GM19395 (cell line): ENCODE measurements around the gene PAPOLG.

Experiments
- ATAC-seq: cut with Tn5 transposase; IDR thresholded peaks from one replicate; pipeline ENCODE4 v1.9.1; 2021; ENCODE audit warnings: mild to moderate bottlenecking, moderate library complexity; ENCODE audit not compliant: unreplicated experiment

PAPOLG gene

GRCh38 chr2:60756097-60757087, at the start of gene PAPOLG:
Gene PAPOLG (plus strand): TSS chr2:60756268. CDS start chr2:60756479, 211 bp downstream.
- ATAC-seq = peak; percentile 97

DNA sequence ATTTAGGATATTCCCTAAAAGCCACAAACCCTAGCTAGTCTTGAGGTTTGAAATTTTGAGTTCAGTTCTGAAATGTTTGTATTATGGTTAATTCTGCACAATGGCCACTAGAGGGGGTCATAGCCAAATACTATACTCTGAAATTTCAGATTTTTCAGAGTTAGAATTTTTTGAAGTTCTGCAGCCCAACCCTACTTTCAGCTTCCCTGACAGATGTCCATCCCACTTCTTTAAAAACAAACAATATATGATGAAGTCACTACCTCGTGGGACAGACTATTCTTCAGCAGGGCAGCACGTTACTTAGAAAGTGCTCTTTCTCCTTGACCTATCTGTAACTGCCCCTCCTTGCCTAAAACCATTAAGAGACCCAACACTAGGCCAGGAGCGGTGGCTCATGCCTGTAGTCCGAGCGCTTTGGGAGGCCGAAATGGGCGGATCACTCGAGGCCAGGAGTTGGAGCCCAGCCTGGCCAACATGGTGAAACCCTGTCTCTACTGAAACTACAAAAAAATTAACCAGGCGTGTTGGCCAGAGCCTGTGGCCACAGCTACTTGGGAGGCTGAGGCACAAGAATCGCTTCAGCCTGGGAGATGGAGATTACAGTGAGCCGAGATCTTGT, 48.2 kb upstream of the PAPOLG start:
- no peak for ATAC-seq

DNA sequence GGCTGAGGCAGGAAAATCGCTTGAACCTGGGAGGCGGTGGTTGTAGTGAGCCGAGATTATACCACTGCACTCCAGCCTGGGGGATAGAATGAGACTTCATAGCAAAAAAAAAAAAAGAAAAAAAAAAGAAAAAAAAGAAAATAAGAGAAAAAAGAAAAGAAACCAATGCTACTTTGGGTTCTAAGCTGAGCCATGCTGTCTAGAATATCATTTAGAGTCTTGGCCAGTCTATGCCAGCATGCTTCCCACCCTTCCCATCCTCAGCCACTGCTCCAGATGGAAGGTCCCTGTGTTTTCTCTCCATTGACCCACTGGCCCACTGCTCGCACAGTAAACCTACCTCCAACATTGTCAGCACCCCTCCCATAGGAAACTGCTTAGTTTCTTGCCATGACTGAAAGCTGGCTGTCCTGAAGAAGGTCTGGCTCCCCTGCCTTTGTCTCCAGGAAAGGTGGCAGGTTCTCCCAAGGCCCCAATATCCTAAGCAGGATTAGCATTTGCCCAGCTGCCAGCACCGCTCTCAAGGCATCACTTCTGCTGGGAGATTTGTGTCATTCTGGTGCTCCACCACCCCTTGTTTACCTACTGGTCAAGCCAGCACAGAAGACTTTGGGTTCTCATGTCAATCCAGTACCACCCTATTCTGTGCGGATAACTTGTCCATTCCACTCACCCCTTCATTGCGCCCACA, 47.3 kb upstream of the PAPOLG start:
- ATAC-seq = no peak

GRCh38 chr2:60710707-60711106, 45.4 kb upstream of the PAPOLG start:
- no peak for ATAC-seq

DNA sequence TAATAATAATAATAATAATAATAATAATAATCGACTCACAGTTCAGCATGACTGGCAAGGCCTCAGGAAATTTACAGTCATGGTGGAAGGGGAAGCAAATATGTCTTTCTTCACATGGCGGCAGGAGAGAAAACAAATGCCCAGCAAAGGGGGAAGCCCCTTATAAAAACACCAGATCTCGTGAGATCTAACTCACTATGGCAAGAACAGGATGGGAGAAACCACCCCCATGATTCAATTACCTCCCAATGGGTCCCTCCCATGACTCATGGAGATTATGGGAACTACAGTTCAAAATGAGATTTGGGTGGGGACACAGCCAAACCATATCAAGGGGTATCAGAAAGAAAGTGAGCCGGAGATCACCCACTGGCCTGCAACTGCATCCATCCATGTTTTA, 40.5 kb upstream of the PAPOLG start:
- no peak for ATAC-seq

DNA sequence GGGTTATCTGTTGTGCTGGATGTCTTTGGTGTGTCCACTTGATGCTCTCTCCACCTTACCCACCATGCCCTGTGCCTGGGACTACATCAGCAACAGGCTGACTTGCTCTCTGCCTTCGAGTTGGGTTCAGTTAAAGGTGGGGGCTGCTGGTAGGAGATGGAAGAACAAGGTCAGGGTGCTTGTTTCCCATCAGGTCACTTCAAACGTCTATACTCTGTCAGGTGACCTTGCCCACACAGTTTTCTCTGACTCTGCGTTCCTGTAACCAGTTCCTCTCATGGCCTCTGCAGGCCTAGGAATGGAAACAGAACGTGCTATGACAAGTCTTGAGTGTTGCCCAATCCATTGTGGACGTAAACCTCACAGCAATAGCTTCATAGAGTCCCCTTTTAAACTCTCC, 38.4 kb upstream of the PAPOLG start:
- ATAC-seq = no peak

DNA sequence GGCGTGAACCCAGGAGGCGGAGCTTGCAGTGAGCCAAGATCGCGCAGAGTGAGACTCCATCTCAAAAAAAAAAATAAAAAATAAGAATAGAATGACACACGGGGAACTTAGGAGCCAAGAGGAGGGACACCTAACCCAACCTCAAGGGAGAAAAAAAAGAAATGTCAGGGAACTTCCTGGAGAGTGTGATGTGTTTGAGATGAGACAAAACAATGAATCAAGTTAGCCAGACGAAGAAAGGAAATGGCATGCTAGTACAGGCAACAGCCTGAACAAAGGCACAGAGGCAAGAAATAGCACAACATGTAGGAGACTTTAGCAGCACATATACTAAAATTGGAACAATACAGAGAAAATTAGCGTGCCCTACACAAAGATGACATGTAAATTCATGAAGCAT, 36.7 kb upstream of the PAPOLG start:
- no peak for ATAC-seq

GRCh38 chr2:60725466-60725865, 30.6 kb upstream of the PAPOLG start:
- no peak for ATAC-seq

DNA sequence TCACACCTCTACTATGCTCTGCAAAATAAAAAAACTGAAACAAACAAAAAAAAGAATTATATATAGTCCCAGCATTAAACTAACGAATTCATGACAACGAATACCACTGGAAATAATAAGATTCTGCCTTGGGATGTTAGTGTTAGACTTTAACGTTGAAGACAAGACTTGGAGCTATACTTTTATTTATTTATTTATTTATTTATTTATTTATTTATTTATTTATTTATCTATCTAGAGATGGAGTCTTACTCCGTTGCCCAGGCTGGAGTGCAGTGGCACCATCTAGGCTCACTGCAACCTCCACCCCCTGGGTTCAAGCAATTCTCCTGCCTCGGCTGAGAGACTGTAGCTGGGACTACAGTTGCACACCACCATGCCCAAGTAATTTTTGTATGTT, 27.2 kb upstream of the PAPOLG start:
- no peak for ATAC-seq

DNA sequence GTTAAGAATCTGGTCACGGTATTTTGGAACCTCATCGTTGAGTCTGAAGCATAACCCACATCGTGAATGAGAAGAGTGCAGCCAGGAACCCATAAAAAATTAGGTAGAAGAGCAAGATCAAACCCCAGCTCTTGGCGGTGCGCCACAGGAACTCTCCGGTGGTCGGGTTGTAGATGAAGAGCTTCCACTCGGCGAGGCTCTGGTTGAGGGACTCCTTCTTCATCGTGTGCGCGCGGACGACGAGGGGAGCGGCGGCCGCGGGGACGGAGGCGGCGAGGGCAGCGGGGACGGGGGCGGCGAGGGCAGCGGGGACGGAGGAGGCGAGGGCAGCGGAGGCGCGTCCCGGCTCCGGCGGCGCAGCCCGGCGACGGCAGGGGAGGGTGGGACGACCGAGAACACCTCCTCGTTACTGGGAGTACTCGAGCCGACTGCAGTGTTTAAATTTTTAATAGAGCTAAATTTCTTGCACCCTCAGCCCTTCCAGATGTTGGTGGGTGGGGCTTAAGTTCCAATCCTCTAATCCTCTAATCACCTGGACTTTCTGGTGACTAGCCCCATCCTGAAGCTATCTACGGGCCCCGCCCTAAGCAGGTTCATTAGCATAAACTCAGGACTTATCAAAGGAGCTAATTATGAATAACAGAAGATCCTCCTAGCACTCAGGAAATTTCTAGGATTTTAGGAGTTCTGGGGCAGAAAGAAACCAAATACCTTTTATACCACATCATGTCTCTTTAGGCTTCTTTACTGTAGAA, 20.4 kb upstream of the PAPOLG start:
- no peak for ATAC-seq

GRCh38 chr2:60738679-60739078, 17.4 kb upstream of the PAPOLG start:
- no peak for ATAC-seq

- no peak for ATAC-seq
Measured at GRCh38 chr2:60739156-60739555, 16.9 kb upstream of the PAPOLG start.

DNA sequence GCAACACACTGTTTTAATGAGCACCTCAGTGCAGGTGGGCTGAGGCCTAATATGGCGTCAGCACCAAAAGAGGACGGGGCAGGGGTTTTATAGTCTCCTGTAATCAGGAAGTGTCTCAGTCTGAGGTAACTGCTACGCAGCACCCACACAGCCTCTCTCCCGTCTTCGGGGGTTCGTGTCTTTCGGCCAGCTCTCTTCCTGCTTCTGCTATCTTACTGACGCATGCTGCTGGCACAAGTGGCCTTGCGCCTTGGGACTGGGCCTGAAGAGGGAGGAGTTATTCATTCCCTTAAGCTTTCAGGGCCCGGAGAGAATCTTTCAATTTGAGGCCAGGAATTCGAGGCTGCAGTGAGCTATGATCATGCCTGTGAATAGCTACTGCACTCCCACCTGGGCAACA, 14.5 kb upstream of the PAPOLG start:
- ATAC-seq = no peak

- ATAC-seq = no peak
Measured at GRCh38 chr2:60742419-60742818, 13.6 kb upstream of the PAPOLG start.

DNA sequence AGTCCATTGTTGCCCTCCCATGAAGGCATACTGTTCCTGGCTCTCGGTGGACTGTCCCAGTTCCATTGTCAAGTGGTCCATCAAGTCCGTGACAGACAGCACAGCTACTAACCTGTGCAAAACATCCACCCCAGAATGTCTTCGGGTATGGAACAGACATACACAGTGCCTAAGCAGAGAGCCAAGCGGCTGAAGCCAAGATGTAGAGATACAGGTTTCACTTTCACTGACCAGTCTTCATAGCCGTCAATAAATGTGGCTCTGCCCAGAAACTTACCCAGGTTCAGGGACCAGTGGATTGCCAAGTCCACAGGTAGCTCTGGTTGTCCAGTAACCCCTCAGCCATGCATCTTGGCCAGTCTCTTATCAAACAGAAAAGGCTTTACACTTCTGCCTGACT, 10.7 kb upstream of the PAPOLG start:
- no peak for ATAC-seq

GRCh38 chr2:60745761-60746160, 10.3 kb upstream of the PAPOLG start:
- no peak for ATAC-seq

DNA sequence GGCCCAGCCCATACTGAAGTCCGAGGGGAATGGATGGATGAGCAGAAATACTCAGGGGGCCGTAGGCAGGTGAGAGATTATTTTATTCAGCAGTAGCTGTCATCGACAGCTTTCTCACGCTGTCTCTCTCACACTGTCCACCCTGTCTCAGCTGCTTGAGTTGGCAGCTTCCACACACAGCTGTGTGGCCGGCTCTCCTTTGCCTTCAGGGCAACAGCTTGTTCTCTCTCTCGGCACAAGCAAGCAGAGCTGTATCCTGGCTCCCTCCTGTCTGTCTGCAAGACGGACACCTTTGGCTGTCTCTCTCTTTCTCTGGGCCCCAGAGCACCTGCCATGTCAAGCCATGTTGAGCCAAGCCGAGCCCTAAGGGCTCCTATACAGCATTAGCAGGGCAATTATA, 9.8 kb upstream of the PAPOLG start:
- no peak for ATAC-seq

GRCh38 chr2:60759654-60760053, 3.6 kb downstream of the PAPOLG start:
- ATAC-seq = no peak

DNA sequence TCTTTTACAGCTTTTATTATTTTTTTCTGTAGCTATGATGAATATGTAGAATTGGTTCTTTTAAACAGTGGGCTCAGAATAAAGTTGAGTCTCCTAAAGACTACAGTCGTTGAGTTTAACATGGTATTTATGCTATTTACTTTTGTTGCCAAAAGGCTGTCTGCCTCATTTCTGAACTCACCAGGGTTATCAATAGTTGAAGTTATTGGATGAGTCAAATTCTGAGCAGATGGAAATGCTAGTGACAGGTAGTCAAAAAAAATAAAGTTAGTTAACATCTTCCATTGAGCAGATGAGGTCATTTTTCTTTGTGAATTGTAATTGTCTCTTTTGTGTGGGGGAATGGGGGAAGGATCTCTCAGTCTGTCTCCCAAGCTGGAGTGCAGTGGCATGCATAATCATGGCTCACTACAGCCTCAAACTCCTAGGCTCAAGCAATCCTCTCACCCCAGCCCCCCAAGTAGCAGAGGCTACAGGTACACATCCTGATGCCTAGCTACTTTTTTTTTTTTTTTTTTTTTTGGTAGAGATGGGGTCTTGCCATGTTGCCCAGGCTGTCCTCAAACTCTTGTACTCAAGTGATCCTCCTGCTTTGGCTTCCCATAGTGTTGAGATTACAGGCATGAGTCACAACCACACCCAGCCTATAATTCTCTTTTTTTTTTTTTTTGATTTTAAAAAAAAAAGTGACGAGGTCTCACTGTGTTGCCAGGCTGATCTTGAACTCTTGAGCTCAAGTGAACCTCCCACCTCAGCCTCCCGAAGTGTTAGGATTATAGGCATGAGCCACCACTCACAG, 8.9 kb downstream of the PAPOLG start:
- no peak for ATAC-seq

- no peak for ATAC-seq
Measured at GRCh38 chr2:60766283-60766682, 10.2 kb downstream of the PAPOLG start.
